SK-N-DZ (cell line): Measurements from ENCODE around the gene FOXJ3.

Experiments used
- DNase-seq: peaks from one replicate; pipeline ENCODE4 v3.0.0-alpha.2; 2015; ENCODE audit warnings: low spot score

FOXJ3 gene

GRCh38 chr1:42311138-42311537, 23.9 kb downstream of the FOXJ3 start:
- no peak for DNase-seq

GRCh38 chr1:42306977-42307376, 28.1 kb downstream of the FOXJ3 start:
- DNase-seq = no peak

- DNase-seq = no peak
Observed at GRCh38 chr1:42305639-42306038, 29.4 kb downstream of the FOXJ3 start.

- DNase-seq = no peak
Observed at GRCh38 chr1:42302034-42302433, 33.0 kb downstream of the FOXJ3 start.

GRCh38 chr1:42298520-42298919, 36.5 kb downstream of the FOXJ3 start:
- DNase-seq = no peak

GRCh38 chr1:42295816-42296215, 39.2 kb downstream of the FOXJ3 start:
- no peak for DNase-seq

- no peak for DNase-seq
Observed at GRCh38 chr1:42290130-42290529, 44.9 kb downstream of the FOXJ3 start.

- no peak for DNase-seq
Observed at GRCh38 chr1:42288311-42288985, 46.6 kb downstream of the FOXJ3 start.

- DNase-seq = no peak
Observed at GRCh38 chr1:42282867-42283583, 52.0 kb downstream of the FOXJ3 start.

- peak; percentile 4 for DNase-seq
Observed at GRCh38 chr1:42282024-42282579, 52.9 kb downstream of the FOXJ3 start.

GRCh38 chr1:42280821-42281220, 54.2 kb downstream of the FOXJ3 start:
- DNase-seq = no peak

- DNase-seq = no peak
Observed at GRCh38 chr1:42279055-42279454, 56.0 kb downstream of the FOXJ3 start.

- DNase-seq = no peak
Observed at GRCh38 chr1:42272920-42273319, 62.1 kb downstream of the FOXJ3 start.

- no peak for DNase-seq
Observed at GRCh38 chr1:42267904-42268303, 67.1 kb downstream of the FOXJ3 start.

GRCh38 chr1:42266253-42267135, 68.5 kb downstream of the FOXJ3 start:
- no peak for DNase-seq

- DNase-seq = no peak
Observed at GRCh38 chr1:42264511-42265190, 70.4 kb downstream of the FOXJ3 start.

GRCh38 chr1:42263019-42263418, 72.0 kb downstream of the FOXJ3 start:
- no peak for DNase-seq

- no peak for DNase-seq
Observed at GRCh38 chr1:42260376-42261070, 74.5 kb downstream of the FOXJ3 start.

- no peak for DNase-seq
Observed at GRCh38 chr1:42259739-42260064, 75.3 kb downstream of the FOXJ3 start.

GRCh38 chr1:42259059-42259738, 75.8 kb downstream of the FOXJ3 start:
- no peak for DNase-seq
